ENCODE measurements around the gene KRT1. TPM values are rescaled to one million over a fixed set of nuclear protein-coding genes. Genes with fewer than 3 reads are reported as not detected.
A peak's percentile ranks its signal among the peaks of the same experiment; 100 is the strongest.

The KRT1 gene
- polyA plus RNA-seq, 1 of the 3 experiments (the other 2 are of a cell fraction), result not detected

DNA sequence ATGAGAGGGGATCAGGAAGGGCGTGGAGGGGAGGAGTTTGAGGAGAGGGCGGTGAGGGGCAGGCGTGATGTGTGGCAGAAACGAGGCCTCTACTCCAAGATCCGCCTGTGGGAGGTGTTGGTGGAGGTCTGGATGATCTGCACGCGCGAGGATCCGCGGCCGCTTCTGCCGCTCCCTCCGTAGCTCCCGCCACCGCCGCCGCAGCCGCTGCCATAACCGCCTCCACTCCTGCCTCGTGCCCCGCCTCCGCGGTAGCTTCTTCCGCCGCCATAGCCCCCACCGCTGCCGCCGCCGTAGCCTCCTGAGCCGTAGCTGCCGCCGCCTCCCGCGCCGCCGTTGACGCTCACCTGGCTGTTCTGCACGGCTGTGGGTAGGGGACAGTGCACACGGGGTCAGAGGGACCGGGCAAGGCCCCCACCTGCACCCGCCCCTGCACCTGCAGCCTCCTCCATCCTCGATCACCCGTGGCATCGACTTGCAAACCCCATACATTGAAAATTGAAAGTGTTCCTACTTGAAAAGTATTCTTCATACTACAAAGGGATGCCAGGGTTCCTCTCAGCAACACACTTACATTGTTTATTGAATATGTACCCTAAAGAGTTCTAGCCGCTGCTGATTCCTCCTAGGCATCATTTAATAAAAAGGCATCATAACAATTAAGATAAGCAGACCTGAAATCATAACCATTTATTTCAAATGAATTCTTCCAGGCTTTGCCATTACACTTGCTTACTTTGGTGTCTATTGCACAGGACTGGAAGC, 11.1 kb upstream of the KRT1 start:
- Histone ChIP-seq H3K36me3 (replicated peaks in 1 of 2; ENCODE audit: control insufficient read depth in 1 of 2, insufficient read depth in 2 of 2, low read length in 1 of 2) (no peaks in the 10 kb centered on the region), H3K9me2 (no peaks in the 10 kb centered on the region), H2AFZ (ENCODE audit: low read depth) (no peak overlapping the region), H3K79me2 (ENCODE audit: insufficient read depth) (no peaks in the 10 kb centered on the region), H3K4me2 (peak overlapping the region; percentile 73), H3K4me3 (ENCODE audit: low read depth in 2 of 2, low read length in 1 of 2) (peak overlapping the region in 1 of 2 experiments; percentile 29; a peak in 2 of 4 replicates), H3K9ac (no peak overlapping the region), H3K27ac (ENCODE audit: low read depth in 2 of 2, low read length in 1 of 2) (no peak overlapping the region), H4K20me1 (ENCODE audit: insufficient read depth) (no peaks in the 10 kb centered on the region), H3K4me1 (ENCODE audit: control insufficient read depth in 1 of 2, insufficient read depth in 2 of 2, low read depth in 1 of 2, low read length in 1 of 2) (peaks cover 0 to 13% of the 10 kb centered on the region in 2 experiments; a peak in 1 of 4 replicates), H3K9me3 (no peaks in the 10 kb centered on the region), H3F3A (replicated peaks; ENCODE audit: insufficient read depth) (no peaks in the 10 kb centered on the region), H3K27me3 (ENCODE audit: insufficient read depth) (peaks cover 43% of the 10 kb centered on the region; the same call in 1 of the 2 replicates)
- CTCF ChIA-PET, result interaction anchor here (0.7 to 1.2 kb wide), 2 partner anchors 10 to 311 kb away, joined by 4 to 5 read pairs; partner anchors contain the start of gene KRT1
- POLR2A ChIA-PET, result no interaction called here
- peak; percentile 70 for DNase-seq
- TF ChIP-seq FOXM1 (IDR thresholded peaks at IDR 0.05; ENCODE audit: low read depth), result no peak
- TF ChIP-seq RXRA (IDR thresholded peaks at IDR 0.05; ENCODE audit: borderline replicate concordance, low read depth), result no peak
- TF ChIP-seq EZH2phosphoT487 (IDR thresholded peaks at IDR 0.05; ENCODE audit: borderline replicate concordance, low read depth), result no peak
- no peak for TF ChIP-seq YY1 (IDR thresholded peaks at IDR 0.05; ENCODE audit: low read depth)
- TF ChIP-seq, protein P1, sequence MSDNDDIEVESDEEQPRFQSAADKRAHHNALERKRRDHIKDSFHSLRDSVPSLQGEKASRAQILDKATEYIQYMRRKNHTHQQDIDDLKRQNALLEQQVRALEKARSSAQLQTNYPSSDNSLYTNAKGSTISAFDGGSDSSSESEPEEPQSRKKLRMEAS (IDR thresholded peaks at IDR 0.05; ENCODE audit: low read depth), result no peak
- no peak for TF ChIP-seq MXI1 (IDR thresholded peaks at IDR 0.05; ENCODE audit: low read depth, low read length)
- TF ChIP-seq, protein P2, sequence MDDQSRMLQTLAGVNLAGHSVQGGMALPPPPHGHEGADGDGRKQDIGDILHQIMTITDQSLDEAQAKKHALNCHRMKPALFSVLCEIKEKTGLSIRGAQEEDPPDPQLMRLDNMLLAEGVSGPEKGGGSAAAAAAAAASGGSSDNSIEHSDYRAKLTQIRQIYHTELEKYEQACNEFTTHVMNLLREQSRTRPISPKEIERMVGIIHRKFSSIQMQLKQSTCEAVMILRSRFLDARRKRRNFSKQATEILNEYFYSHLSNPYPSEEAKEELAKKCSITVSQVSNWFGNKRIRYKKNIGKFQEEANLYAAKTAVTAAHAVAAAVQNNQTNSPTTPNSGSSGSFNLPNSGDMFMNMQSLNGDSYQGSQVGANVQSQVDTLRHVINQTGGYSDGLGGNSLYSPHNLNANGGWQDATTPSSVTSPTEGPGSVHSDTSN (IDR thresholded peaks at IDR 0.05), result no peak
- no peak for TF ChIP-seq GATA2 (CRISPR knock-in tag; IDR thresholded peaks at IDR 0.05)
- TF ChIP-seq, protein P3, sequence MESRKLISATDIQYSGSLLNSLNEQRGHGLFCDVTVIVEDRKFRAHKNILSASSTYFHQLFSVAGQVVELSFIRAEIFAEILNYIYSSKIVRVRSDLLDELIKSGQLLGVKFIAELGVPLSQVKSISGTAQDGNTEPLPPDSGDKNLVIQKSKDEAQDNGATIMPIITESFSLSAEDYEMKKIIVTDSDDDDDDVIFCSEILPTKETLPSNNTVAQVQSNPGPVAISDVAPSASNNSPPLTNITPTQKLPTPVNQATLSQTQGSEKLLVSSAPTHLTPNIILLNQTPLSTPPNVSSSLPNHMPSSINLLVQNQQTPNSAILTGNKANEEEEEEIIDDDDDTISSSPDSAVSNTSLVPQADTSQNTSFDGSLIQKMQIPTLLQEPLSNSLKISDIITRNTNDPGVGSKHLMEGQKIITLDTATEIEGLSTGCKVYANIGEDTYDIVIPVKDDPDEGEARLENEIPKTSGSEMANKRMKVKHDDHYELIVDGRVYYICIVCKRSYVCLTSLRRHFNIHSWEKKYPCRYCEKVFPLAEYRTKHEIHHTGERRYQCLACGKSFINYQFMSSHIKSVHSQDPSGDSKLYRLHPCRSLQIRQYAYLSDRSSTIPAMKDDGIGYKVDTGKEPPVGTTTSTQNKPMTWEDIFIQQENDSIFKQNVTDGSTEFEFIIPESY (IDR thresholded peaks at IDR 0.05; ENCODE audit: borderline replicate concordance, low read depth), result no peak
- TF ChIP-seq SMC3 (IDR thresholded peaks at IDR 0.05; ENCODE audit: low read depth, low read length), result no peak
- whole genome bisulfite sequencing (ENCODE audit: low lambda C conversion rate), result 13% methylated on average over 34 of the region's 45 CpGs

DNA sequence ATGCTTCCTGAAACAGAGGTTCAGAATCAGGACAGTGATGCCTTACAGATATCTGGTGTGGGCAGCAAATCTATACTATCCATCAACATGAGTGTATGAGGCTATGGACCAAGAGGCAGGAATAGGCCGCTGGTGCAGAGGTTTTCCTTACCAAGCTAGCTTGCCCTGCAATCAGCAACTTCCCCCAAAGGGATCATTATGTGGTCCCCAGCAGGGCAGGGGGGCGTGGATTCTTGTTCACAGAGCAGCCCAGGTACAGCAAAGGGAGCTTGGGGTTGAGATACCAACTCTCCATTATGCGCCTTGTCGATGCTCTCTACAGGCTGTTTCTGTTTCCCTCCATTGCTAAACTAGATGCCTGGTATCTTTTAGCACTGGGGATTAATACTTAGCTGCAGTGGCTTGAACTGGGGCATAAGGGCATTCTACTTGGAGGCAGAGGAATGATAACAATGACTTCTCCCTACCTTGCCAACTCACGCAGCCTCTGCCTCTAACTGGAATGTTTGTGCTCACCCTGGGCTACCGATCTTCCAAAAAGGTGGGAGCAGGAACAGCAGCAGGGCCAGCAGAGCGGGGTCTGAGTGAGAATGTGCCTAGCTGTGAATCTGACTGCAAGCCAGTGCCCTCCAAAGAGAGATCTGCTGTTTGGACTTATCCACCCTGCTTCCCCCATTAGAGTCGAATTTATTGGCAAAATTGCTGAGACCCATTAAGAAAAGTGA, 10.3 kb upstream of the KRT1 start:
- WGBS (ENCODE audit: low lambda C conversion rate), result 52% methylated on average over 8 of the region's 8 CpGs
- H3K4me3 ChIP-seq (ENCODE audit: low read depth in 2 of 2, low read length in 1 of 2), result no peak overlapping the region
- CTCF ChIA-PET, result interaction anchor here (0.7 to 1.2 kb wide), 3 partner anchors 9 to 311 kb away, joined by 3 to 5 read pairs (median 4); partner anchors contain the start of gene KRT1
- H3K27ac ChIP-seq (ENCODE audit: low read depth in 2 of 2, low read length in 1 of 2), result no peak overlapping the region
- no peaks in the 10 kb centered on the region for H3K9me2 ChIP-seq
- POLR2A ChIA-PET, result interaction anchor here (1.3 kb wide), 1 partner anchor 10 kb away, joined by 3 read pairs; the partner anchor contains the start of gene KRT1
- H3K9ac ChIP-seq, result no peak overlapping the region
- no peak for DNase-seq
- no peak overlapping the region for H2AFZ ChIP-seq (ENCODE audit: low read depth)
- no peaks in the 10 kb centered on the region for H3F3A ChIP-seq (replicated peaks; ENCODE audit: insufficient read depth)
- no peaks in the 10 kb centered on the region for H3K79me2 ChIP-seq (ENCODE audit: insufficient read depth)
- H3K36me3 ChIP-seq (replicated peaks in 1 of 2; ENCODE audit: control insufficient read depth in 1 of 2, insufficient read depth in 2 of 2, low read length in 1 of 2), result no peaks in the 10 kb centered on the region
- peak overlapping the region; percentile 73 for H3K4me2 ChIP-seq
- H3K27me3 ChIP-seq (ENCODE audit: insufficient read depth), result peaks cover 50% of the 10 kb centered on the region
- H4K20me1 ChIP-seq (ENCODE audit: insufficient read depth), result no peaks in the 10 kb centered on the region
- H3K9me3 ChIP-seq, result no peaks in the 10 kb centered on the region
- H3K4me1 ChIP-seq (ENCODE audit: control insufficient read depth in 1 of 2, insufficient read depth in 2 of 2, low read depth in 1 of 2, low read length in 1 of 2), result peaks cover 0 to 13% of the 10 kb centered on the region in 2 experiments; a peak in 1 of 4 replicates
- TF ChIP-seq FOXJ3 (CRISPR knock-in tag; IDR thresholded peaks at IDR 0.05), result no peak
- no peak for TF ChIP-seq MXI1 (IDR thresholded peaks at IDR 0.05; ENCODE audit: low read depth, low read length)
- TF ChIP-seq, protein P4, sequence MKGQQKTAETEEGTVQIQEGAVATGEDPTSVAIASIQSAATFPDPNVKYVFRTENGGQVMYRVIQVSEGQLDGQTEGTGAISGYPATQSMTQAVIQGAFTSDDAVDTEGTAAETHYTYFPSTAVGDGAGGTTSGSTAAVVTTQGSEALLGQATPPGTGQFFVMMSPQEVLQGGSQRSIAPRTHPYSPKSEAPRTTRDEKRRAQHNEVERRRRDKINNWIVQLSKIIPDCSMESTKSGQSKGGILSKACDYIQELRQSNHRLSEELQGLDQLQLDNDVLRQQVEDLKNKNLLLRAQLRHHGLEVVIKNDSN (IDR thresholded peaks at IDR 0.05; ENCODE audit: borderline replicate concordance, low read depth), result no peak
- TF ChIP-seq, protein P5, sequence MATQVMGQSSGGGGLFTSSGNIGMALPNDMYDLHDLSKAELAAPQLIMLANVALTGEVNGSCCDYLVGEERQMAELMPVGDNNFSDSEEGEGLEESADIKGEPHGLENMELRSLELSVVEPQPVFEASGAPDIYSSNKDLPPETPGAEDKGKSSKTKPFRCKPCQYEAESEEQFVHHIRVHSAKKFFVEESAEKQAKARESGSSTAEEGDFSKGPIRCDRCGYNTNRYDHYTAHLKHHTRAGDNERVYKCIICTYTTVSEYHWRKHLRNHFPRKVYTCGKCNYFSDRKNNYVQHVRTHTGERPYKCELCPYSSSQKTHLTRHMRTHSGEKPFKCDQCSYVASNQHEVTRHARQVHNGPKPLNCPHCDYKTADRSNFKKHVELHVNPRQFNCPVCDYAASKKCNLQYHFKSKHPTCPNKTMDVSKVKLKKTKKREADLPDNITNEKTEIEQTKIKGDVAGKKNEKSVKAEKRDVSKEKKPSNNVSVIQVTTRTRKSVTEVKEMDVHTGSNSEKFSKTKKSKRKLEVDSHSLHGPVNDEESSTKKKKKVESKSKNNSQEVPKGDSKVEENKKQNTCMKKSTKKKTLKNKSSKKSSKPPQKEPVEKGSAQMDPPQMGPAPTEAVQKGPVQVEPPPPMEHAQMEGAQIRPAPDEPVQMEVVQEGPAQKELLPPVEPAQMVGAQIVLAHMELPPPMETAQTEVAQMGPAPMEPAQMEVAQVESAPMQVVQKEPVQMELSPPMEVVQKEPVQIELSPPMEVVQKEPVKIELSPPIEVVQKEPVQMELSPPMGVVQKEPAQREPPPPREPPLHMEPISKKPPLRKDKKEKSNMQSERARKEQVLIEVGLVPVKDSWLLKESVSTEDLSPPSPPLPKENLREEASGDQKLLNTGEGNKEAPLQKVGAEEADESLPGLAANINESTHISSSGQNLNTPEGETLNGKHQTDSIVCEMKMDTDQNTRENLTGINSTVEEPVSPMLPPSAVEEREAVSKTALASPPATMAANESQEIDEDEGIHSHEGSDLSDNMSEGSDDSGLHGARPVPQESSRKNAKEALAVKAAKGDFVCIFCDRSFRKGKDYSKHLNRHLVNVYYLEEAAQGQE (IDR thresholded peaks at IDR 0.05; ENCODE audit: low read depth, low read length), result no peak
- TF ChIP-seq, protein P6, sequence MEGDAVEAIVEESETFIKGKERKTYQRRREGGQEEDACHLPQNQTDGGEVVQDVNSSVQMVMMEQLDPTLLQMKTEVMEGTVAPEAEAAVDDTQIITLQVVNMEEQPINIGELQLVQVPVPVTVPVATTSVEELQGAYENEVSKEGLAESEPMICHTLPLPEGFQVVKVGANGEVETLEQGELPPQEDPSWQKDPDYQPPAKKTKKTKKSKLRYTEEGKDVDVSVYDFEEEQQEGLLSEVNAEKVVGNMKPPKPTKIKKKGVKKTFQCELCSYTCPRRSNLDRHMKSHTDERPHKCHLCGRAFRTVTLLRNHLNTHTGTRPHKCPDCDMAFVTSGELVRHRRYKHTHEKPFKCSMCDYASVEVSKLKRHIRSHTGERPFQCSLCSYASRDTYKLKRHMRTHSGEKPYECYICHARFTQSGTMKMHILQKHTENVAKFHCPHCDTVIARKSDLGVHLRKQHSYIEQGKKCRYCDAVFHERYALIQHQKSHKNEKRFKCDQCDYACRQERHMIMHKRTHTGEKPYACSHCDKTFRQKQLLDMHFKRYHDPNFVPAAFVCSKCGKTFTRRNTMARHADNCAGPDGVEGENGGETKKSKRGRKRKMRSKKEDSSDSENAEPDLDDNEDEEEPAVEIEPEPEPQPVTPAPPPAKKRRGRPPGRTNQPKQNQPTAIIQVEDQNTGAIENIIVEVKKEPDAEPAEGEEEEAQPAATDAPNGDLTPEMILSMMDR (IDR thresholded peaks at IDR 0.05), result no peak
